ENCODE measurements around the gene ZNF385B. TPM values are rescaled to one million over a fixed set of nuclear protein-coding genes. Genes with fewer than 3 reads are reported as not detected.

Gene ZNF385B
- polyA plus RNA-seq, 1 donor (not counting 4 experiments of a cell fraction or from before 2014, with no cell fraction given): 0.17 TPM

DNA sequence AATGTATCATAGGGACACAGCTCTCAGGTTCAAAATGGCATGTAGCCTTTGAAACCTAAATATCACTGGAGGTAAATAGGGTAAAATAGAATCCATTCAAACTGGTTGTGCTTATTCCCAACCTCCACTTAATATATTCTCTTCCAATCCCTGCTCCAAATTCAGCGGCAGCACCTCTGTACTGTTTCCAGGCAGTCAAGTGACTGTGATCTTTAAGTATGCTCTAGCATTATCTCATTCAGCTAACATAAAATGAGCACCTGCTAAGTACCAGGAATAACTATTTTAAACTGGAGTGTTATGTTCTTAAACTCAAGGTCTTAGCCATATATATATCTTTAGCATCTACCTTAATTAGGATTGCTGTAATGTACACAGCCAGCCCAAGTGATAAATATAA is 327.5 kb downstream of the ZNF385B start:
- Histone ChIP-seq H4K20me1 (ENCODE audit: control insufficient read depth, extremely low read depth, insufficient read depth, low read length) (no peaks in the 10 kb centered on the region), H3K9me3 (ENCODE audit: control insufficient read depth, low read depth, low read length) (no peaks in the 10 kb centered on the region), H3K4me3 (ENCODE audit: control insufficient read depth in 2 of 3, extremely low read depth in 1 of 3, insufficient read depth in 2 of 3, low read depth in 1 of 3, low read length in 3 of 3) (no peak overlapping the region), H3K9ac (ENCODE audit: control insufficient read depth, extremely low read depth, insufficient read depth, low read length) (no peak overlapping the region), H3K79me2 (ENCODE audit: control insufficient read depth, insufficient read depth, low read length) (no peaks in the 10 kb centered on the region), H2AFZ (ENCODE audit: control insufficient read depth, low read length) (no peak overlapping the region), H3K36me3 (ENCODE audit: control insufficient read depth in 2 of 2, extremely low read depth in 1 of 2, insufficient read depth in 2 of 2, low read length in 2 of 2) (no peaks in the 10 kb centered on the region), H3K9me1 (ENCODE audit: control insufficient read depth, extremely low read depth, insufficient read depth, low read length) (no peaks in the 10 kb centered on the region), H3K4me2 (ENCODE audit: control insufficient read depth, extremely low read depth, insufficient read depth, low read depth, low read length) (no peak overlapping the region), H3K27me3 (ENCODE audit: control insufficient read depth, extremely low read depth, insufficient read depth, low read length) (no peaks in the 10 kb centered on the region), H3K27ac (ENCODE audit: control insufficient read depth, insufficient read depth, low read length) (no peak overlapping the region), H3K4me1 (ENCODE audit: control insufficient read depth, extremely low read depth, insufficient read depth, low read length) (peaks cover 4% of the 10 kb centered on the region)
- DNase-seq (ENCODE audit: low read depth, low spot score) (no peak), FAIRE-seq (no peak)
- dilution Hi-C loops (cut with MboI; ENCODE audit: extremely low pct_ligation_motif_present, low sequenced_read_pairs): no loop called here
- TF ChIP-seq EZH2 (IDR thresholded peaks at IDR 0.05; ENCODE audit: low read length): no peak
- TF ChIP-seq, protein P1, sequence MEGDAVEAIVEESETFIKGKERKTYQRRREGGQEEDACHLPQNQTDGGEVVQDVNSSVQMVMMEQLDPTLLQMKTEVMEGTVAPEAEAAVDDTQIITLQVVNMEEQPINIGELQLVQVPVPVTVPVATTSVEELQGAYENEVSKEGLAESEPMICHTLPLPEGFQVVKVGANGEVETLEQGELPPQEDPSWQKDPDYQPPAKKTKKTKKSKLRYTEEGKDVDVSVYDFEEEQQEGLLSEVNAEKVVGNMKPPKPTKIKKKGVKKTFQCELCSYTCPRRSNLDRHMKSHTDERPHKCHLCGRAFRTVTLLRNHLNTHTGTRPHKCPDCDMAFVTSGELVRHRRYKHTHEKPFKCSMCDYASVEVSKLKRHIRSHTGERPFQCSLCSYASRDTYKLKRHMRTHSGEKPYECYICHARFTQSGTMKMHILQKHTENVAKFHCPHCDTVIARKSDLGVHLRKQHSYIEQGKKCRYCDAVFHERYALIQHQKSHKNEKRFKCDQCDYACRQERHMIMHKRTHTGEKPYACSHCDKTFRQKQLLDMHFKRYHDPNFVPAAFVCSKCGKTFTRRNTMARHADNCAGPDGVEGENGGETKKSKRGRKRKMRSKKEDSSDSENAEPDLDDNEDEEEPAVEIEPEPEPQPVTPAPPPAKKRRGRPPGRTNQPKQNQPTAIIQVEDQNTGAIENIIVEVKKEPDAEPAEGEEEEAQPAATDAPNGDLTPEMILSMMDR (optimal IDR thresholded peaks at IDR 0.05 in 1 of 3, IDR thresholded peaks at IDR 0.05 in 1 of 3, conservative IDR thresholded peaks at IDR 0.05 in 1 of 3; ENCODE audit: extremely low read depth in 1 of 3, insufficient read depth in 2 of 3, low read length in 3 of 3): no peak

- no peaks in the 10 kb centered on the region for H4K20me1 ChIP-seq (ENCODE audit: control insufficient read depth, extremely low read depth, insufficient read depth, low read length)
- no peaks in the 10 kb centered on the region for H3K9me3 ChIP-seq (ENCODE audit: control insufficient read depth, low read depth, low read length)
- no peak overlapping the region for H2AFZ ChIP-seq (ENCODE audit: control insufficient read depth, low read length)
- no peak for TF ChIP-seq EZH2 (IDR thresholded peaks at IDR 0.05; ENCODE audit: low read length)
- TF ChIP-seq, protein P1 (optimal IDR thresholded peaks at IDR 0.05 in 1 of 3, IDR thresholded peaks at IDR 0.05 in 1 of 3, conservative IDR thresholded peaks at IDR 0.05 in 1 of 3; ENCODE audit: extremely low read depth in 1 of 3, insufficient read depth in 2 of 3, low read length in 3 of 3): no peak
- dilution Hi-C loops (cut with MboI; ENCODE audit: extremely low pct_ligation_motif_present, low sequenced_read_pairs): no loop called here
- H3K27me3 ChIP-seq (ENCODE audit: control insufficient read depth, extremely low read depth, insufficient read depth, low read length): no peaks in the 10 kb centered on the region
- no peak overlapping the region for H3K4me3 ChIP-seq (ENCODE audit: control insufficient read depth in 2 of 3, extremely low read depth in 1 of 3, insufficient read depth in 2 of 3, low read depth in 1 of 3, low read length in 3 of 3)
- H3K4me1 ChIP-seq (ENCODE audit: control insufficient read depth, extremely low read depth, insufficient read depth, low read length): no peaks in the 10 kb centered on the region
- no peaks in the 10 kb centered on the region for H3K36me3 ChIP-seq (ENCODE audit: control insufficient read depth in 2 of 2, extremely low read depth in 1 of 2, insufficient read depth in 2 of 2, low read length in 2 of 2)
- H3K27ac ChIP-seq (ENCODE audit: control insufficient read depth, insufficient read depth, low read length): no peak overlapping the region
- H3K9ac ChIP-seq (ENCODE audit: control insufficient read depth, extremely low read depth, insufficient read depth, low read length): no peak overlapping the region
- no peaks in the 10 kb centered on the region for H3K79me2 ChIP-seq (ENCODE audit: control insufficient read depth, insufficient read depth, low read length)
- FAIRE-seq (no peak), DNase-seq (ENCODE audit: low read depth, low spot score) (no peak)
- no peaks in the 10 kb centered on the region for H3K9me1 ChIP-seq (ENCODE audit: control insufficient read depth, extremely low read depth, insufficient read depth, low read length)
- H3K4me2 ChIP-seq (ENCODE audit: control insufficient read depth, extremely low read depth, insufficient read depth, low read depth, low read length): no peak overlapping the region
Observed at GRCh38 chr2:179532863-179533278, 328.5 kb downstream of the ZNF385B start.
